ENCODE measurements around the gene SMIM35.

- TF ChIP-seq CTCF (IDR thresholded peaks at IDR 0.05) (no peak), POLR2A (IDR thresholded peaks at IDR 0.05) (no peak)
Observed at GRCh38 chr11:118084656-118085055, 2.1 kb downstream of the SMIM35 start.
